CD4-positive, alpha-beta T cell (primary cell): ENCODE results near the gene RCN2. TPM values are rescaled to one million over a fixed set of nuclear protein-coding genes. Genes with fewer than 3 reads are reported as not detected.

ENCODE experiments used
- ATAC-seq: fragments of 200-7000 bp; cut with Tn5 transposase; one replicate; pipeline ENCODE4 v1.10.0; 2022; ENCODE audit warnings: mild to moderate bottlenecking; ENCODE audit not compliant: poor library complexity
- CTCF ChIA-PET: fragments of 350-600 bp; sonication (Branson Sonifier 250); formaldehyde crosslinking; loops from one replicate; lab custom pipeline; 2021; ENCODE audit warnings: antibody characterized with exemption, inconsistent platforms; lab: Charles Lee
- POLR2A ChIA-PET: fragments of 350-600 bp; sonication (Branson Sonifier 250); formaldehyde crosslinking; loops from one replicate; lab custom pipeline; 2021; ENCODE audit warnings: antibody characterized with exemption, inconsistent platforms; lab: Charles Lee
- DNase-seq, 14 experiments: peaks; one replicate each; pipeline ENCODE4 v3.0.0-alpha.2; 2013 to 2020; ENCODE audit warnings: mixed read lengths in 2 of 14
- H3K27ac ChIP-seq, 2 donors: one replicate each; pipeline versions ENCODE4 v1.5.1 to v1.7.0; 2013; ENCODE audit warnings: low read length in 2 of 2, low read depth in 1 of 2, mild to moderate bottlenecking in 1 of 2
- H3K27me3 ChIP-seq, 2 experiments: 1 replicate in 1 of 2; 2 replicates in 1 of 2; pipeline versions ENCODE4 v1.6.1 to v1.7.0; 2013; ENCODE audit warnings: low read length in 2 of 2, control low read depth in 1 of 2, mild to moderate bottlenecking in 1 of 2, moderate library complexity in 1 of 2; ENCODE audit not compliant: insufficient read depth in 2 of 2, control insufficient read depth in 1 of 2
- H3K36me3 ChIP-seq: one replicate; pipeline ENCODE4 v1.6.1; 2013; ENCODE audit warnings: low read length, control low read depth; ENCODE audit not compliant: insufficient read depth
- H3K4me1 ChIP-seq: one replicate; pipeline ENCODE4 v1.6.1; 2013; ENCODE audit warnings: low read length, control low read depth; ENCODE audit not compliant: insufficient read depth
- H3K4me3 ChIP-seq: one replicate; pipeline ENCODE4 v1.5.1; 2013; ENCODE audit warnings: mild to moderate bottlenecking, low read length, moderate library complexity
- H3K9me3 ChIP-seq, 2 experiments: 1 replicate in 1 of 2; 2 replicates in 1 of 2; pipeline versions ENCODE4 v1.6.1 to v1.7.0; 2013; ENCODE audit warnings: low read length in 2 of 2, mild to moderate bottlenecking in 2 of 2, control low read depth in 1 of 2, moderate library complexity in 1 of 2; ENCODE audit not compliant: control insufficient read depth in 1 of 2, insufficient read depth in 1 of 2
- H3K27ac Mint-ChIP-seq: one replicate; pipeline ENCODE4 v1.8.0; 2020; ENCODE audit warnings: mixed read lengths
- H3K27me3 Mint-ChIP-seq: one replicate; pipeline ENCODE4 v1.8.0; 2021; ENCODE audit warnings: mixed read lengths
- H3K36me3 Mint-ChIP-seq: one replicate; pipeline ENCODE4 v1.8.0; 2021; ENCODE audit warnings: low read depth, mixed read lengths
- H3K4me1 Mint-ChIP-seq: one replicate; pipeline ENCODE4 v1.8.0; 2021; ENCODE audit warnings: low read depth, mixed read lengths
- H3K4me3 Mint-ChIP-seq: one replicate; pipeline ENCODE4 v1.8.0; 2020; ENCODE audit warnings: mild to moderate bottlenecking, mixed read lengths
- H3K9me3 Mint-ChIP-seq: one replicate; pipeline ENCODE4 v1.8.0; 2020; ENCODE audit warnings: mixed read lengths
- intact Hi-C, 2 experiments: fragments of 100-400 bp; cut with DNase I in 1 of 2; cut with micrococcal nuclease in 1 of 2; formaldehyde crosslinking; loops; one replicate each; pipeline versions ENCODE4 v1.15.1 to v1.9.0; 2023 to 2025; cut with DNase I, micrococcal nuclease
- total RNA-seq, 174 experiments: library from RNA in 2 of 174; stranded (reverse) in 2 of 174; gene quantifications; one replicate each; pipeline ENCODE4 v1.2.3 and lab custom pipeline; 2021 to 2026
- TF ChIP-seq, protein P1 (sequence below): fragments of 200-600 bp; IDR thresholded peaks from one replicate; pipeline ENCODE4 v1.8.0; 2022; ENCODE audit warnings: antibody characterized with exemption, mild to moderate bottlenecking

Gene RCN2
- total RNA-seq, 2 experiments from 2014 or later, result 18.1 to 19.1 TPM

- Mint-ChIP-seq H3K36me3 (peaks cover 61% of the 10 kb centered on the region), H3K9me3 (no peaks in the 10 kb centered on the region), H3K27me3 (no peaks in the 10 kb centered on the region), H3K27ac (no peak overlapping the region), H3K4me3 (no peak overlapping the region), H3K4me1 (peaks cover 38% of the 10 kb centered on the region)
- DNase-seq (no peak), ATAC-seq (no peak)
- Histone ChIP-seq H3K9me3 (no peaks in the 10 kb centered on the region), H3K4me3 (no peak overlapping the region), H3K4me1 (peaks cover 6% of the 10 kb centered on the region), H3K27ac (no peak overlapping the region), H3K27me3 (no peaks in the 10 kb centered on the region), H3K36me3 (peaks cover 20% of the 10 kb centered on the region)
- ChIA-PET CTCF (no interaction called here), POLR2A (no interaction called here)
- TF ChIP-seq, protein P1, sequence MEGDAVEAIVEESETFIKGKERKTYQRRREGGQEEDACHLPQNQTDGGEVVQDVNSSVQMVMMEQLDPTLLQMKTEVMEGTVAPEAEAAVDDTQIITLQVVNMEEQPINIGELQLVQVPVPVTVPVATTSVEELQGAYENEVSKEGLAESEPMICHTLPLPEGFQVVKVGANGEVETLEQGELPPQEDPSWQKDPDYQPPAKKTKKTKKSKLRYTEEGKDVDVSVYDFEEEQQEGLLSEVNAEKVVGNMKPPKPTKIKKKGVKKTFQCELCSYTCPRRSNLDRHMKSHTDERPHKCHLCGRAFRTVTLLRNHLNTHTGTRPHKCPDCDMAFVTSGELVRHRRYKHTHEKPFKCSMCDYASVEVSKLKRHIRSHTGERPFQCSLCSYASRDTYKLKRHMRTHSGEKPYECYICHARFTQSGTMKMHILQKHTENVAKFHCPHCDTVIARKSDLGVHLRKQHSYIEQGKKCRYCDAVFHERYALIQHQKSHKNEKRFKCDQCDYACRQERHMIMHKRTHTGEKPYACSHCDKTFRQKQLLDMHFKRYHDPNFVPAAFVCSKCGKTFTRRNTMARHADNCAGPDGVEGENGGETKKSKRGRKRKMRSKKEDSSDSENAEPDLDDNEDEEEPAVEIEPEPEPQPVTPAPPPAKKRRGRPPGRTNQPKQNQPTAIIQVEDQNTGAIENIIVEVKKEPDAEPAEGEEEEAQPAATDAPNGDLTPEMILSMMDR, result no peak
- intact Hi-C loops, result loop anchor here in 1 of 2 experiments (10.0 kb wide), 1 partner anchor 489 kb away; the partner anchor contains the start of genes HMG20A and PEAK1
Observed at GRCh38 chr15:76935620-76936019, 4.1 kb downstream of the RCN2 start.

GRCh38 chr15:76936671-76937070 is 5.1 kb downstream of the RCN2 start:
- intact Hi-C loops, result loop anchor here in 1 of 2 experiments (10.0 kb wide), 1 partner anchor 488 kb away; the partner anchor contains the start of genes HMG20A and PEAK1
- TF ChIP-seq, protein P1, result no peak
- Histone ChIP-seq H3K9me3 (no peaks in the 10 kb centered on the region), H3K4me3 (no peak overlapping the region), H3K27me3 (no peaks in the 10 kb centered on the region), H3K4me1 (peaks cover 6% of the 10 kb centered on the region), H3K36me3 (peaks cover 20% of the 10 kb centered on the region), H3K27ac (no peak overlapping the region)
- no peak overlapping the region for H3K27ac Mint-ChIP-seq
- DNase-seq (no peak), ATAC-seq (no peak)
- H3K4me1 Mint-ChIP-seq, result peaks cover 32% of the 10 kb centered on the region
- POLR2A ChIA-PET, result no interaction called here
- CTCF ChIA-PET, result no interaction called here
- H3K27me3 Mint-ChIP-seq, result no peaks in the 10 kb centered on the region
- H3K36me3 Mint-ChIP-seq, result peaks cover 51% of the 10 kb centered on the region
- no peak overlapping the region for H3K4me3 Mint-ChIP-seq
- no peaks in the 10 kb centered on the region for H3K9me3 Mint-ChIP-seq

DNA sequence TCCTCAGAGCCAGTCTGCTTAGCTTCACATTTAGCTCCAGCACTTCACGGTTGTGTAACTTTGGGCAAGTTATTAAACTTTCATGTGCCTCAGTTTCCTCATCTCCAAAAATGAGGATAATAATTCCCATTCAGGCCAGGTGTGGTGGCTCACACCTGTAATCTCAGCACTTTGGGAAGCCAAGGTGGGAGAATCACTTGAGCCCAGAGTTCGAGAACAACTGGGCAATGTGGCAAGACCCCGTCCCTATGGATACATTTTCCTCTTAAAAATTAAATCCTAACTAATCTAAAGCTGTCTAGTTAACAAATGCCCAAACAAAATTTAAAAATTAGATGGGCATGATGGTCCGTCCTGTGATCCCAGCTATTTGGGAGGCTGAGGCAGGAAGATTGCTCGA is 7.2 kb downstream of the RCN2 start:
- Mint-ChIP-seq H3K27ac (no peak overlapping the region), H3K36me3 (peaks cover 54% of the 10 kb centered on the region), H3K4me1 (peaks cover 13% of the 10 kb centered on the region), H3K4me3 (no peak overlapping the region), H3K27me3 (no peaks in the 10 kb centered on the region), H3K9me3 (no peaks in the 10 kb centered on the region)
- peaks cover 17% of the 10 kb centered on the region for H3K36me3 ChIP-seq
- ATAC-seq (no peak), DNase-seq (no peak)
- POLR2A ChIA-PET, result no interaction called here
- CTCF ChIA-PET, result interaction anchor here (0.8 kb wide), 1 partner anchor 75 kb away, joined by 3 read pairs; no protein-coding TSS in a partner anchor
- TF ChIP-seq, protein P1, result no peak
- no peak overlapping the region for H3K27ac ChIP-seq
- H3K9me3 ChIP-seq, result no peaks in the 10 kb centered on the region
- H3K4me1 ChIP-seq, result no peaks in the 10 kb centered on the region
- intact Hi-C loops, result loop anchor here in 1 of 2 experiments (10.0 kb wide), 1 partner anchor 486 kb away; the partner anchor contains the start of genes HMG20A and PEAK1
- no peak overlapping the region for H3K4me3 ChIP-seq
- no peaks in the 10 kb centered on the region for H3K27me3 ChIP-seq
